IPS DF 4.7 (cell line): ENCODE results near the gene DLX4.

Experiments used
- DNase-seq: peaks from one replicate; pipeline ENCODE4 v3.0.0-alpha.2; 2013; ENCODE audit warnings: low spot score; ENCODE audit errors: extremely low read depth

The DLX4 gene

GRCh38 chr17:49987290-49987585 is 18.2 kb downstream of the DLX4 start:
- DNase-seq: no peak

- DNase-seq: no peak
Observed at GRCh38 chr17:49987681-49988441, 18.9 kb downstream of the DLX4 start.

DNA sequence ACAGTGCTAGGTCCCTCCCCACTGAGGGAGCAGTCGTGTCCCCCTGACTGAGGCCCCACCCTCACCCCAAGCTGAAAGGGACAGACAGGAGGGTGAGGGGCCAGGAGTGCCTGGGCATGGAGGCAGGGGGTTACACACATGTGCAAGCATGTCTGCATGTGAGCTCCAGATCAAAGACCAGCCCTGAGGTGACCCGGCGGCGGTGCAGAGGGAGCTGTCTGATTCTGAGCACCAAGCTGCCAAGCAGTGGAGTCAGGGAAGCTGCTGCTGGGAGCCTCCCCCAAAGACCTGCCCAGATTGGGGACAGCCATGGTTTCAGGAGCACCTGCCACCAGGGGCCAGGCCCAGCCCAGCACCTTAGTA is 20.5 kb downstream of the DLX4 start:
- no peak for DNase-seq

DNA sequence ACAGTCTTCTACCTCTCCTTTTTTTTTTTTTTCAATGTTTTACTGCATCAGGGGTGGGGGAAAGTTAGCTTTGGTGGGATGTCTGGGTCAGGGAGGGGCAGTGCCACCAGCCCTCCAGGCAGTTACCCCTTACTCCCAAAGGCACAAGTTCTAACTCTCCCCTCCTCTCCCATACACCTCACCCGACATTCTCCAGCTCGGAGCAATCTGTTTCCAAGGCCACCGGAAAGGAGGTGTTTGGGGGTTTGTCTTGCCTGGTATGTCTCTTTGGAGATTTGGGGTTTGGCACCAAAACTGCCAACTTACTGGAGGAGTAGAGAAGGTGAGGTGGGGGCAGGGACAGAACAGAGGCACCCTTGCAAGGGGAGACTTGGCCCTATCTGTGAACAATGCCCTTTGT is 21.3 kb downstream of the DLX4 start:
- no peak for DNase-seq

- no peak for DNase-seq
Observed at GRCh38 chr17:49990921-49991320, 21.9 kb downstream of the DLX4 start.

GRCh38 chr17:49991409-49991808 is 22.4 kb downstream of the DLX4 start:
- no peak for DNase-seq

- DNase-seq: no peak
Observed at GRCh38 chr17:49992191-49992932, 23.4 kb downstream of the DLX4 start.

DNA sequence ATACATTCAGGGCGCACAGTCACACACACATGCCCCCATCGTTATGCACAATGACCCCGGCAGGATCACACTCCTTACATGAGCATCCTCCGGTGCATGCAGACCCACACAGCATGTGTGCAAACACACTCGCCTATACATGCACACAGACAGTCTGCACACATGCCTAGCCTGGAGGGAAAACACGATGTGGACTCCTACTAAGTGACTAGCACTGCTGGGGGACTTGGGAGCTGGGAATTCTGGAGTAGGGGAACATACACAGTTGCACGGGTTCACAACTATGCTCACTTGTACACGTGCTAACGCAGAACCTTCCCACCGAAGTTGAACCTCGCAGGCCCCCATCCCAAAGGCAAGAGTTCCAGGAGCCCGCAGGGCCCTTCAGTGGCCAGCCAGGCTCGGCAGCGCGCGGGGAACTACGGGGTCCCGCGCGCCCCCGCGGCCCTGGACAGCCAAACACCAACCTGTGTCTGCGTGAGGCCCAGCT is 24.0 kb downstream of the DLX4 start:
- no peak for DNase-seq

DNA sequence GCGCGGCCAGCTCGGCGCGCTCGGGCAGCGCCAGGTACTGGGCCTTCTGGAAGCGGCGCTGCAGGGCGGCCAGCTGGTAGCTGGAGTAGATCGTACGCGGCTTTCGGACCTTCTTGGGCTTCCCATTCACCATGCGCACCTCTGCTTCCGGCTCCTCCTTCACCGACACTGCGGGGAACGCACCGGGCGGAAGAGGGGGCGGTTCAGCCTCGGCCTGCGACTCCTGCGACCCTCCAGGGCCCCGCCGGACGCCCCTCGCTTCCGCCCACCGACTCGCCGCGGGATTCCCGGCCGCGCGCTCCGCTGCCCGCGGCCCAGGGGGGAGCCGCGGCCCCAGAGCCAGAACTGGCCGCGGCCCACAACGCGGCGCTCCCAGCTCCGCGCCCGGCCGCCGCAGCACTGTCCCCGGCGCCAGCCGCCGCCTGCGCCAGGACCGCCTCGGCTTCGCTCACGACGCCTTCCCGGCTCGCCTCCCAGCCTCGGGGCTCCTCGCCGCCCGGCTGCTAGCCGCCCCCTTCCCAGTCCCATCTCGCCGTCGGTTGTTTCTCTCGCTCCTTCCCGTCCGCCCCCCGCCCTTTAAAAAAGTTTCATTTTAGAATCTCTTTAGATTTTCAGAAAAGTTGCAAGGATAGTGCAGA is 24.6 kb downstream of the DLX4 start:
- DNase-seq: no peak

DNA sequence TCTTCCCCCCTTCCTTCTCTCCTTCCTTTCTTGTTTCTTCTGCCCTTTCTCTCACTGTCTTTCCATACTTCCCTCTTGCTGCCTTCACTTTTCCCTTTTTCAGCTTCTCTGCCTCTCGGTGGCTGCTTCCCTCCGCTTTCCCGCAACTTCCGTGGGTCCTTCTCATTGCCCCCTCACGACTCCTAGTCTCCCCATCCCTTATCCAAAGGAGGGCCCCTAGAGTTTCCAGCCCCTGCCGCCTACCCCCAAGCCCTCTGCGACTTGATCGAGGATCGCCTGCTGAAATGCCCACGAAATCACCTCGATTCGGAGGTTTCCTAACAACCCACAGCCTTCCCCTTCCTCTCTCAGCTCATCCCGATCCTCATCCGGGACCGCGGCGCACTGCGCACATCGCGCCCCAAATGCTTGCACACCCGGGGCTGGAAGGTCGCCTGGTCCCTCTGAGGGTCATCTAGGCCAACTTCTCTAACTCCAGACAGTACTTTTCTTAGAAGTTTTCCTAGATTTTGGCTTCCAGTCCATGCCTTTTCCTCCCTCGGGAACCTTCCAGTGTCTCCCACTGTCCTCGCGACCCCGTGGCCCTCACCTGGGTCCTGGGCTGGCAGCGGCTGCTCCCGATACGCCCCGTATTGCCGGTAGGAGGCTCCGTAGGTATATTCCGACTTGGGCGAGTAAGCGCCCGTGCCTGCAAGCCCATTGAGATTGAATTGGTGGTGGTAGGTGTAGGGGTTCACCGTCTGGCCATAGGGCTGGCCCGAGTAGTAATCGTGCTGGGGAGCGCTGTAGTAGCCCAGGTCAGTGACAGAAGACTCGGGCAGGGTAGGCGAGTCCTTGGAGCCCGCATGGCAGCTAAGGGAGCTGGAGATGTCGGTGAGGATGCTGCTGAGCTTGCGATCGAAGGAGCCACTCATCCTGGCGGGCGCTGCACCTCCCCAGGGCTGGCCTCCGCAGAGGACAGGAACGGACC is 25.4 kb downstream of the DLX4 start:
- DNase-seq: no peak

DNA sequence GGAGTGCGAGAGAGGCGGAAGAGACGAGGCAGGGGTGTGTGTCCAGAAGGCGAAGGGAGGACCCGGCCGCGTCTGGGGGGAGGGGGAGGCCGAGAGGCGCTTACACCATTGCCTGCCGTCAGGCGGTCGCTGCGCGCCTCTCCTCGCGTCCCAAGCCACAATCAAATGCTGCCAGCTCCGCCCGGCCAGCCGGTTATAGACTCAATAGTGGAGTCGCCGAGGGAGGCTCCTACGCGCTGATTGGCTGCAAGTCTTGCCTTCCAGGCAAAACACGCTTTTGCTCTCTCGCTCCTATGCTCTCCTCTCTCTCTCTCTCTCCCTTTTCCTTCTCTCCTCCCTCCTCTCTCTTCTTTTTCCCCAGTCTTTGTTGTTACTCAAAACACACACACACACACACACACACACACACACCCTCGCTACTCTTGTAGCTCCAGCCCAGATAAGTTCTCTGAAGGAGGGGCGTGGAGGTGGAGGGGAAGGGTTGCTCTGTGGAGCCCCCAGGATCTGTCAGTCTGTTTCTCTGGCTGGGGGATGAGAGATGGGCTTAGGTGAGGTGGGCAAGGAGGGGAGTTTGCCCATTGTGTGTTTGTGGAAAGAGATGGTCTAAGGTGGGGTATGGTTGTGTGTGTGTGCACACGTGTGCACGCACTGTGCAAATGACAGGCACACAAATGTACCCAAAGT is 26.2 kb downstream of the DLX4 start, which contains the start of gene DLX3:
TSS of gene DLX3 (minus strand) at position 170 of the 684 bp plus-strand sequence. CDS start 226 bp downstream, outside the sequence.
- DNase-seq: no peak

DNA sequence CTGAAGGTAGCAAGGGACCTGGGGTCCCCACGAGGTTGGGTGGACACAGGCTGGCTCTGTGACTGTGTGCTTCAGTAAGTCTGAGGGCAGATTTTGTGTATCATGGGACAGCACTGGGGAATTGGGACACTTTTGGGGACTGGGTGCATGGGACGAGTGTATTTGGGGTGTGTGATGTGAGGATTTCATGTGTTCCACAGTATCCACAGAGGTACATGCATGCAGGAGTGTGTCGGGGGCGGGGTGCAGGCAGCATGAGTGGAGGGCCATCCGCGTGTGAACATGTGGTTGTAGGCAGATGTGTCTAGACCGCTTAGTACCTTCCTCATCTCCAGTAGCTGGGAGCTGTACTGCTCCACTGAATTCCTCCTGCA is 27.1 kb downstream of the DLX4 start:
- no peak for DNase-seq

- DNase-seq: no peak
Observed at GRCh38 chr17:49996495-49997300, 27.7 kb downstream of the DLX4 start.

DNA sequence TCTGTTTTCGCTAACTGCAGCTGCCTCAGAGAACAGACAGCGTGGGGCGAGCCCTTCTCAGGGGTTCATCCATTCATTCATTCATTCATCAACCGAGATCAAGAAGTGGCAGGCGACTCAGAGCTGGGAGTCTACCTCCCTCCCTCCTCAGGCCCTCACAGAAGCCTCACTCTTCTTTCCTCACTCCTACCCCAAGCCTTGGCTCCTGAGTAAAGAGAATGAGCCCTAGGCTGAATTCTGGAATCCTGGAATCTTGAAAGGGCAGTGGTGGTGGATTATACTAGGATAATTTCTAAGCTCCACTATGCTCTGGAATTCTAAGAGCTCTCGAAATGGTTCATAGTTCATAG is 28.3 kb downstream of the DLX4 start:
- DNase-seq: no peak

GRCh38 chr17:49997773-49998703 is 29.0 kb downstream of the DLX4 start:
- DNase-seq: no peak

DNA sequence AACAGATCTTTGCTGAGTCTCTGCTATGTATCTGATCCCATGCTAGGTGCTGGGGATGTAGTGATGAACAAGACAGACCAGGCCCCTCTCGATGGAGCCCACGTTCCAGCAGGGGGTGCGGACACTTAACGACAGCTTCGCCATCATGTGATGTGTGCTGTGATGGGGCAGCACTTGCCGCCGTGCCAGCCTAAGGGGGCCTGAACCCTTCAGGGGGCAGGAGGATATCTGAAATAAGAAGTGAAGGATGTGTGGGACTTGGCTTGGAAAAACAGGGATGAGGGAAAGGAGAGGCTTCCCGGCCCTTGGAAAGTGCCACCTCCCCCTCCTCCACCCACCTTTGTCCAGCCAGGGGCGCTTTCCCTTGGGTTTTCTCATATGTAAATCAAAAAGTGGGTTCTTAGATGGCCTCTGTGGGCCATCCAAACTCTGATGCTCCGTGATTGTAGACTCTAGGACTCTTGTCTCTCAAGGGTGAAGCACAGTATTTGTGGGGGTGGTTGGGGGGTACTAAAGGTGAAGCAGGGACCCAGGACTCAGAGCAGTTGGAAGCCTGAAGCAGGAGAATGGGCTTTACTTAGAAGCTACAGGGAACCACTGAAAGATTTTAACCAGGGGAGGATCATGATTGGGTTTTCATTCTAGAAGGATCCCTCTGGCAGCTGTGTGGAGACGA is 30.0 kb downstream of the DLX4 start:
- DNase-seq: no peak

DNA sequence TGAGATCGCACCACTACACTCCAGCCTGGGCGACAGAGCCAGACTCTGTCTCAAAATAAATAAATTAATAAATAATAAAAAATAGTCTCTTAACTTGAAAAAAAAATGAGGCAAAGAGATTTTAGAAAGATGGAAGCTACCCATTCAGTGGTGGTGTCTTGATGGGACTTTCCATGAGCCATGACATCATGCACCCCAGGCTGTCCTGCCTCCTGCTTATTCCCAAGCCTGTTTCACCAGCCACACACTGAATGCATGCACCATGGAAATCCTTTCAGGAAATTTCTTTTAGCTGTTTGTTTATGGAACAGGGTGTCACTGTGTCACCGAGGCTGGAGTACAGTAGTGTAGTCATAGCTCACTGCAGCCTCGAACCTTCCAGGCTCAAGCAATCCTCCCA is 34.9 kb downstream of the DLX4 start:
- DNase-seq: no peak

DNA sequence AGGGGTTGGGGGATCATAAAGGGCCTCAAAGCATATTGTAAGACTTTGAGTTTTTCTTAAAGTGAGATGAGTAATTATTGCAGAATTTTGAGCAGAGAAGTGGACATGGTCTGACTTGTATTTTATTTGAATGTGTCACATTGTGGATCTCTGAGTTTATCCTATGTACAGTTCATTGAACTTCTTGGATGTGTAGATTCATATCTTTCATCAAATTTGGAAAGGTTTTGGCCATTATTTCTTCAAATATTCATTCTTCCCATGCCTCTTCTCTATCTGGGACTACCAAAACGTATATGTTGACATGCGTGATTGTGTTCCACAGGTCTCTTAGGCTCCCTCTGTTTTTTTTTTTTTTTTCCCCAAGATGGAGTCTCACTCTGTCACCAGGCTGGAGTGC is 40.3 kb downstream of the DLX4 start:
- DNase-seq: no peak
